Muscle of leg (tissue), 11 donors: ENCODE results near the gene NLK. TPM values are rescaled to one million over a fixed set of nuclear protein-coding genes. Genes with fewer than 3 reads are reported as not detected.
A peak's percentile ranks its signal among the peaks of the same experiment; 100 is the strongest.
"Not testable (repeated sequence)": the region's sequence is repeated elsewhere in the genome, so short reads cannot be mapped to it uniquely, and the experiment has no call there.

ENCODE experiments used
- DNase-seq: peaks from one replicate; pipeline ENCODE4 v3.0.0; 2013
- H3K27ac ChIP-seq: one replicate; pipeline ENCODE4 v1.5.1; 2013; ENCODE audit warnings: mild to moderate bottlenecking, low read length, control low read depth
- H3K27me3 ChIP-seq: one replicate; pipeline ENCODE4 v1.6.1; 2013; ENCODE audit warnings: low read length; ENCODE audit not compliant: control insufficient read depth, insufficient read depth
- H3K36me3 ChIP-seq: one replicate; pipeline ENCODE4 v1.6.1; 2013; ENCODE audit warnings: low read length; ENCODE audit not compliant: control insufficient read depth, insufficient read depth
- H3K4me1 ChIP-seq: one replicate; pipeline ENCODE4 v1.6.1; 2013; ENCODE audit warnings: low read length; ENCODE audit not compliant: control insufficient read depth, insufficient read depth
- H3K4me3 ChIP-seq: one replicate; pipeline ENCODE4 v1.5.1; 2013; ENCODE audit warnings: low read length, control low read depth
- H3K9me3 ChIP-seq: replicated peaks from 2 replicates; pipeline ENCODE4 v1.6.1; 2013; ENCODE audit warnings: low read depth, low read length; ENCODE audit not compliant: control insufficient read depth
- WGBS: methylation state at CpG from one replicate; pipeline ENCODE4 v1.1.5; 2013; ENCODE audit warnings: missing lambda C conversion rate; ENCODE audit not compliant: insufficient coverage; 5-methylcytosine and 5-hydroxymethylcytosine counted together
- polyA plus RNA-seq, 8 donors: library from polyadenylated mRNA; unstranded; fragments of 120-200 nt; gene quantifications; one replicate each; pipeline versions ENCODE4 v1.2.1 to v1.2.3, GENCODE V29; 2013; ENCODE audit warnings: inconsistent platforms in 1 of 8, low replicate concordance in 1 of 8; ENCODE audit not compliant: insufficient read length in 8 of 8, insufficient read depth in 1 of 8
- total RNA-seq: library from RNA; stranded (reverse); fragments of 120-200 nt; gene quantifications from one replicate; pipeline ENCODE4 v1.2.4, GENCODE V29; 2013

The NLK gene
- total and polyA plus RNA-seq, 9 donors = 6.5 to 10.1 (median 7.7) TPM

DNA sequence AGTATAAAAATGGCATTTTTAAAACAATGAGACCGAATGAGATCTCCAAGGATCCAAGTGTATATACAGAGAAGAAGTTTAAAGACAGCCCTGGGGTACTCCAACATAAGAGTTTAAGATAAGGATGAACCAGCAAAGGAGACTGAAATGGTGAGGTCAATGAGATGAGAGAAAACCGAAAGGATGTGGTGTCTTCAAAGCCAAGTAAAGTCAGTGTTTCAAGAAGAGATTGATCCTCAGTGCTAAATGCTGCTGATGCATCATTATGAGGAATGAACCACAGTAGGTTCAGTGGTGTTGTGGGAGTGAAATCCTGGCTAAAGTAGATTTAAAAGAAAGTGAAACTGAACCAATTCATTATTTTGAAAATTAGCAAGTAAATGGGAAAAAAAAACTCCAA is 38.1 kb upstream of the NLK start:
- 47% methylated on average over 2 of the region's 2 CpGs for WGBS
- Histone ChIP-seq H3K27ac (no peak overlapping the region), H3K4me1 (no peaks in the 10 kb centered on the region), H3K36me3 (no peaks in the 10 kb centered on the region), H3K9me3 (no peaks in the 10 kb centered on the region), H3K4me3 (no peak overlapping the region), H3K27me3 (no peaks in the 10 kb centered on the region)
- DNase-seq = no peak

DNA sequence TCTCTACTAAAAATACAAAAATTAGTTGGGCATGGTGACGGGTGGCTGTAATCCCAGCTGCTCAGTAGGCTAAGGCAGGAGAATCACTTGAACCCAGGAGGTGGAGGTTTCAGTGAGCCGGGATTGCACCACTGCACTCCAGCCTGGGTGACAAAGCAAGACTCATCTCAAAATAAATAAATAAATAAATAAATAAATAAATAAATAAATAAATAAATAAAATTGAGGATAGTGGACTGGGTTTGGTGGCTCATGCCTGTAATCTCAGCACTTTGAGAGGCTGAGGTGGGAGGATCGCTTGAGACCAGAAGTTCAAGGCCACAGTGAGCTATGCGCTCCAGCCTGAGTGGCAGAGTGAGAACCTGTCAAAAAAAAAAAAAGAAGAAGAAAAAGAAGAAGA is 34.6 kb upstream of the NLK start:
- H3K36me3 ChIP-seq, H3K27me3 ChIP-seq, H3K9me3 ChIP-seq, H3K4me3 ChIP-seq, H3K27ac ChIP-seq, DNase-seq, H3K4me1 ChIP-seq: not testable (repeated sequence)
- WGBS = 96% methylated on average over 2 of the region's 4 CpGs

DNA sequence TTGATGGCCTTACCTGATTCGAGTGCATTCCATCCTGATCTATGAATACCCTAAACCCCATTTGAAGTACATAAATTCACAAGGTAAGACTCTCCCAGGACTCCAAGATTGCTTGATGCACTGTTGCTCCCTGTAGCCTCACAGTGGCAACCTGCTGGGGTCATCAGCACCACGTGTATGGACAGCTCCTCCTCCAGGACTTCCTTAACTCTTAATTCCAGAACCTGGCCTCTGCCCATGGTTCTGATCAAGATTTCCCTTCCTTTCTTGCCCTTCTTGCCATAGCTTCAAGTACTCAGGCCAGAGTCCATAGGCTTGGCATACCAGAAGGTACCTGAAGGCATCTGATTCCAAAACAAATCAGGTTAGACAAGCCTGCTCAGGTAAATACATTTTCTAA is 34.0 kb upstream of the NLK start:
- Histone ChIP-seq H3K36me3 (no peaks in the 10 kb centered on the region), H3K9me3 (no peaks in the 10 kb centered on the region), H3K27ac (no peak overlapping the region), H3K27me3 (no peaks in the 10 kb centered on the region), H3K4me3 (no peak overlapping the region), H3K4me1 (no peaks in the 10 kb centered on the region)
- peak; percentile 43 for DNase-seq
- 0% methylated on average over 1 of the region's 2 CpGs for WGBS

DNA sequence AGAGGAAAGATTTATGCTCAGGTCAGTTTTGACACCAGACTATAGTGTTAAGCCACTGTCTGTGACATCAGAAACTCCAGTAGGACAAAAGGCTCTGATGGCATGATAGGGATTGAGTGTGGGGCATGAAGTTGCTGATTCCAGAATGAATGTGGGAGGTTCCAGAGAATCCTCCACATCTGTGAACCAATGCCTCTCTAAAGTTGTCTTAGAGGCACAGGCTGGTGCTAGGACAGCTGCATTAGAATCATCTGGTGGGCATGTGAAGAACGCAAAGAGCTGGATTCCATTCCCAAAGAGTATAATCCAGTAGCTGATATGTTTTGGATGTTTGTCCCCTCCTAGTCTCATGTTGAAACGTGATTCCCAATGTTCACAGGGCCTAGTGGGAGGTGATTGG is 32.1 kb upstream of the NLK start:
- Histone ChIP-seq H3K36me3 (no peaks in the 10 kb centered on the region), H3K4me3 (no peak overlapping the region), H3K9me3 (no peaks in the 10 kb centered on the region), H3K4me1 (no peaks in the 10 kb centered on the region), H3K27me3 (no peaks in the 10 kb centered on the region), H3K27ac (no peak overlapping the region)
- DNase-seq = no peak
- WGBS = no CpG with 5 or more reads among the region's 2 CpGs

DNA sequence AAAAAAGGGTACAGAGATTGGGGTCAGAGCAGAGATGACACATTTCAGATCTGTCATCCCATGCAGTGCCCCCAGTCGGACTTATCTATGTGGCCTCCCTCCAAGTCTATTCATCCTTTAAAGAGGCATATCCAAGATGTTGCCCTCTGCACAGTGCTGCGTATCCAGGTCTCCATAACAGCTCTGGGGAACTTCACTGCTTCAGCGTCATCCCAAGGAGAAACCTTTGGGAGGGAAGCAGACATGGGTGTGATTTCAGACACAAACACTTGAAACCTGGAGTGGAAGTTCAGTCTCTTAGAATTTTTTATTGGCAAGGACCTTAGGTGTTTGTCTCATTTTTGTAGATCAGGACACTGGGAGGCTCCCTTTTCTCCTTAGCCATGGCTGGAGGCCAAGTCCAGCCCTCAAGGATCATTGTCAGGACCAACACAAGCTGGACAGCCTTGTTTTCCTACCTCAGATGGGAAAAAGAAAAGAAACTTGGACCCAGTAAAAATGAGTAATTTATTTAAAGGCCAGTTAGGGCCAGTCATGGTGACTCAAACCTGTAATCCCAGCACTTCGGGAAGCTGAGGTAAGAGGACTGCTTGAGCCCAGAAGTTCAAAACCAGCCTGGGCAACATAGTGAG is 23.9 kb upstream of the NLK start:
- no peaks in the 10 kb centered on the region for H3K36me3 ChIP-seq
- H3K27ac ChIP-seq = no peak overlapping the region
- H3K27me3 ChIP-seq = no peaks in the 10 kb centered on the region
- 80% methylated on average over 2 of the region's 4 CpGs for WGBS
- DNase-seq = peak; percentile 12
- no peak overlapping the region for H3K4me3 ChIP-seq
- no peaks in the 10 kb centered on the region for H3K9me3 ChIP-seq
- no peaks in the 10 kb centered on the region for H3K4me1 ChIP-seq

DNA sequence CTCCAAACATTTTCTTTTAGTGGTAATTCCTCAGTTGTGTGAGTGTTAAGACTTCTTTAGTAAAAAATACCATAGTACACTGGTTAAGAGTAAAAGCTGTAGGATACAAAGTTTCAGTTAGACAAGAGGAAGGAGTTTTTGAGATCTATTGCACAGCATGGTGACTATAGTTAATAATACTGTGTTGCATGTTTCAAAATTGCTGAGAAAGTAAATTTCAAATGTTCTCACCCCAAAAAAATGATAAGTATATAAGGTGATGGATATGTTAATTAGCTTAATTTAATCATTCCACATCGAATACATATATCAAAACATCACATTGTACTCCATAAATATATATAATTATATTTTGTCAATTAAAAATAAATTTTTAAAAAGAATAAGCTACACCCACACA is 22.0 kb upstream of the NLK start:
- Histone ChIP-seq H3K4me1 (no peaks in the 10 kb centered on the region), H3K27me3 (no peaks in the 10 kb centered on the region), H3K27ac (no peak overlapping the region), H3K4me3 (no peak overlapping the region), H3K36me3 (no peaks in the 10 kb centered on the region), H3K9me3 (no peaks in the 10 kb centered on the region)
- DNase-seq = no peak
- WGBS = no CpG with 5 or more reads among the region's 1 CpG

DNA sequence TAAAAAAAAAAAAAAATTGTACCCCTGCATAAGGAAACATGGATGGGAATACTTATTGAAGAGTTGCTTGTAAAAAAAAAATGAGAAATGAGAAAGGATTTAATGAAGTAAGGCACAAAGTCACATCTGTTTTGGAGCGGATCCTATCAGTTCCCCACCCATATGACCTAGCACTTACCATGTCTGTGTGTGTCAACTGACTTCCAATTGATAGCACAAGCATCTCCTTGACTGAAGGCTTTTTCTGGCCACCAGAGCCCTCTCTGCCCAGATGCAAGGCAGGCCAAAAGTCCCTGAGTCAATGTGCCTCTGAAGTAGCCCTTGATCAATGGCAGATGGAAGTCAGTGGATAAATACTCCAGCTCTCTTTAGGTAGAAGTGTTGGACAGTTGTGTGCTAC is 13.4 kb upstream of the NLK start:
- WGBS = no CpG with 5 or more reads among the region's 1 CpG
- Histone ChIP-seq H3K27me3 (peaks cover 2% of the 10 kb centered on the region), H3K27ac (no peak overlapping the region), H3K4me1 (no peaks in the 10 kb centered on the region), H3K9me3 (no peaks in the 10 kb centered on the region), H3K36me3 (no peaks in the 10 kb centered on the region), H3K4me3 (no peak overlapping the region)
- no peak for DNase-seq

DNA sequence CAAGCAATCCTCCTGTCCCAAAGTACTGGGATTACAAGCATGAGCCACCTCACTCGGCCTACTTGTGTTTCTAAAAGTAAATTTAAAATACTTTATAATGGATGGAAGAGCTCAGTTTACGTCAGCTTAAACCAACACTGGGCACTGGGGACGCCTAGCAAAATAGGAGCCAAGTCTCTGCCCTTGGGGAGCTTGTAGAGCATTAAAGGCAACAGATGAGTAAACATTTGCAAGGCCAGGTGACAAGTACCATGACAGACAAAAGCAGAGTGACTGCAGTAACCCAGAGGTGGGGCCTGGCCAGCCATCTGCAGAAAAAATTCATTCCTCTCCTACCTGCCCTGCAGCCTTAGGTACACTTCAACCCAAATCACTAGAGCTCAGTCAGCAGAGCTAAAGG is 12.1 kb upstream of the NLK start:
- Histone ChIP-seq H3K4me1 (no peaks in the 10 kb centered on the region), H3K27ac (no peak overlapping the region), H3K36me3 (no peaks in the 10 kb centered on the region), H3K27me3 (peaks cover 2% of the 10 kb centered on the region), H3K9me3 (no peaks in the 10 kb centered on the region), H3K4me3 (no peak overlapping the region)
- no CpG with 5 or more reads among the region's 3 CpGs for WGBS
- DNase-seq = no peak

DNA sequence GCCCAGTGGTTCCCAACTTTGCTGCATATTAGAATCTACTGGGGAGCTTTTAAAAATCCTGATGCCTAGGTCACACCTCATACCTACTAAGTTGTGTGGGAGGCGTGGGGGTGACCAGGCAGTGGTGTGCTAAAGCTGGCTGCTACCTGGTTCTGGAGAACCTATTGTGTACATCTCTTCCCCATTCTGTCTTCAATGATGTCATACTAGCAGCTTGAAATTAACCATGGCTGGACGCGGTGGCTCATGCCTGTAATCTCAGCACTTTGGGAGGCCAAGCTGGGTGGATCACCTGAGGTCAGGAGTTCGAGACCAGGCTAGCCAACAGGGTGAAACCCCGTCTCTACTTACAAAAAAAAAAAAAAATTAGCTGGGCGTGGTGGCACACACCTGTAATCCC is 11.3 kb upstream of the NLK start:
- Histone ChIP-seq H3K4me1 (no peaks in the 10 kb centered on the region), H3K9me3 (no peaks in the 10 kb centered on the region), H3K4me3 (no peak overlapping the region), H3K36me3 (no peaks in the 10 kb centered on the region), H3K27me3 (peaks cover 2% of the 10 kb centered on the region), H3K27ac (no peak overlapping the region)
- no peak for DNase-seq
- WGBS = 94% methylated on average over 2 of the region's 6 CpGs

DNA sequence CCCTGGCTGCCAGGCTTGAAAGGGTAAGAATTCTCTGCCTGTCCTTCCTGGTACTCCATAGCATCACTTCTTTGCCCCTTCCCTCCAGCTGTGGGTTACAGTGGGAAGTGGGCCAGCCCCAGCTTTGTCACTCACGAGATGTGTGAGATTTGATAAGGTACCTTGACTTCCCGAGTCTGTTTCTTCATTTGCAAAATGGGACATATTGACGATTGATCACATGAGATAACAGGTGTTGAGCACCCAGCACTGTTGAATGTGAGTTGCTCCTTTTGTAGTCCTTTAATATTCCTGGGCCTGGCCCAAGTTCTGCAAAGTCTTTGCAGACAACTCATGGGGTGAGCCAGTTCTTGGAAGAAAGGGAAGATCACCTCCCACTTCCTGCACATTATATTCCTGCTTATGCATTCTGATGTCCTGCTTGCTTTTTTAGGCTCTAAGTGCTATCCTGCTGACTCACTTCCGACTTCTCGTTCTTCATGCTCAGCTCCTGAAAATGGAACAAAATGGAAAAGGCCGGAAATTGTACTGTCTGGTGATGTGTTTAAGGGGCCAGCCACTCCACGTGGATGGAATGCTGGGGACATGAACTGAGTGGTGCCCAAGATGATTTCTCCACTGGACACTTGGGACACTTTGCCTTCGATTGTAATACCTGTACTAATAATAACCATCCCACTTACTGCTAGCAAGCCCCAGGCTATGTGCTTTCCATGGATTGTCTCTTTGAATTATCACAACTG is 8.3 kb upstream of the NLK start:
- peaks cover 2% of the 10 kb centered on the region for H3K27me3 ChIP-seq
- WGBS = 60% methylated on average over 6 of the region's 8 CpGs

More for the DNA sequence above, 8.3 kb upstream of the NLK start:
- no peaks in the 10 kb centered on the region for H3K36me3 ChIP-seq
- peak; percentile 69 for DNase-seq
- H3K9me3 ChIP-seq = no peaks in the 10 kb centered on the region
- no peak overlapping the region for H3K27ac ChIP-seq
- H3K4me3 ChIP-seq = no peak overlapping the region
- no peaks in the 10 kb centered on the region for H3K4me1 ChIP-seq
